MCF 10A (cell line): Measurements from ENCODE around the gene MON1B. TPM values are rescaled to one million over a fixed set of nuclear protein-coding genes. Genes with fewer than 3 reads are reported as not detected.

Source experiments
- BruUV-seq: library from RNA; stranded (reverse); fragments of 400-500 nt; replicated peaks from 2 replicates; lab custom pipeline; 2021; lab: Mats Ljungman, UMichigan
- CTCF ChIA-PET: fragments of 300-600 bp; sonication (Branson Sonifier 250); formaldehyde crosslinking; extraction: SDS; loops from one replicate; lab custom pipeline; 2021; ENCODE audit warnings: antibody characterized with exemption, inconsistent platforms; lab: Yijun Ruan, JAX
- POLR2A ChIA-PET: fragments of 300-600, 350-650 bp; sonication (Branson Sonifier 250); formaldehyde crosslinking; extraction: SDS; loops from one replicate; lab custom pipeline; 2020; ENCODE audit warnings: antibody characterized with exemption, inconsistent platforms; lab: Yijun Ruan, JAX
- DNase-seq: peaks from one replicate; pipeline ENCODE4 v3.0.0-alpha.2; 2018; ENCODE audit not compliant: unreplicated experiment
- H3K27ac Mint-ChIP-seq: one replicate; pipeline ENCODE4 v1.8.0; 2022; ENCODE audit warnings: mild to moderate bottlenecking, low read depth, mixed read lengths; ENCODE audit not compliant: unreplicated experiment
- H3K27me3 Mint-ChIP-seq: one replicate; pipeline ENCODE4 v1.8.0; 2022; ENCODE audit warnings: mixed read lengths; ENCODE audit not compliant: insufficient read depth, unreplicated experiment
- H3K36me3 Mint-ChIP-seq: one replicate; pipeline ENCODE4 v1.8.0; 2022; ENCODE audit warnings: mild to moderate bottlenecking, moderate library complexity, mixed read lengths; ENCODE audit not compliant: insufficient read depth, unreplicated experiment
- H3K4me1 Mint-ChIP-seq: one replicate; pipeline ENCODE4 v1.8.0; 2022; ENCODE audit warnings: mixed read lengths; ENCODE audit not compliant: insufficient read depth, unreplicated experiment
- H3K4me3 Mint-ChIP-seq: one replicate; pipeline ENCODE4 v1.8.0; 2022; ENCODE audit warnings: mild to moderate bottlenecking, moderate library complexity, mixed read lengths; ENCODE audit not compliant: unreplicated experiment
- H3K9me3 Mint-ChIP-seq: one replicate; pipeline ENCODE4 v1.8.0; 2022; ENCODE audit warnings: mixed read lengths; ENCODE audit not compliant: unreplicated experiment
- CTCF ChIP-seq: fragments of 200-600 bp; IDR thresholded peaks from one replicate; pipeline ENCODE4 v1.8.0; 2022; ENCODE audit warnings: antibody characterized with exemption, mild to moderate bottlenecking; ENCODE audit not compliant: unreplicated experiment
- intact Hi-C: fragments of 100-400 bp; cut with micrococcal nuclease; formaldehyde crosslinking; loops from 2 replicates; pipeline ENCODE4 v1.14.1; 2022
- total RNA-seq: library from RNA; stranded (reverse); gene quantifications from 2 replicates; pipeline ENCODE4 v1.2.3, GENCODE V29; 2022

The MON1B gene
- total RNA-seq, 1 experiment from 2014 or later, result 70.5 TPM

- Mint-ChIP-seq H3K36me3 (no peaks in the 10 kb centered on the region), H3K27ac (no peak overlapping the region), H3K27me3 (no peaks in the 10 kb centered on the region), H3K9me3 (no peaks in the 10 kb centered on the region), H3K4me1 (peaks cover 6% of the 10 kb centered on the region), H3K4me3 (no peak overlapping the region)
- DNase-seq, result no peak
- no peak for TF ChIP-seq CTCF
- intact Hi-C loops, result no loop called here
- BruUV-seq, result no TSS peak
- CTCF ChIA-PET, result no interaction called here
- POLR2A ChIA-PET, result interaction anchor here (0.6 kb wide), 1 partner anchor 715 kb away, joined by 3 read pairs; no protein-coding TSS in a partner anchor
Measured at GRCh38 chr16:77219437-77219836, 28.4 kb downstream of the MON1B start.

- Mint-ChIP-seq H3K4me1 (peaks cover 6% of the 10 kb centered on the region), H3K27me3 (no peaks in the 10 kb centered on the region), H3K27ac (no peak overlapping the region), H3K4me3 (no peak overlapping the region), H3K36me3 (no peaks in the 10 kb centered on the region), H3K9me3 (no peaks in the 10 kb centered on the region)
- no peak for DNase-seq
- intact Hi-C loops, result no loop called here
- ChIA-PET POLR2A (no interaction called here), CTCF (interaction anchor here (0.5 to 1.4 kb wide), 3 partner anchors 15 to 685 kb away, joined by 3 read pairs; no protein-coding TSS in a partner anchor)
- TF ChIP-seq CTCF, result no peak
- no TSS peak for BruUV-seq
Measured at GRCh38 chr16:77220427-77220826, 29.4 kb downstream of the MON1B start.

- H3K4me3 Mint-ChIP-seq, result no peak overlapping the region
- H3K4me1 Mint-ChIP-seq, result peaks cover 6% of the 10 kb centered on the region
- TF ChIP-seq CTCF, result no peak
- DNase-seq, result peak; percentile 56
- H3K27ac Mint-ChIP-seq, result no peak overlapping the region
- intact Hi-C loops, result no loop called here
- no TSS peak for BruUV-seq
- no peaks in the 10 kb centered on the region for H3K36me3 Mint-ChIP-seq
- no peaks in the 10 kb centered on the region for H3K9me3 Mint-ChIP-seq
- ChIA-PET CTCF (interaction anchor here (1.4 kb wide), 1 partner anchor 16 kb away, joined by 3 read pairs; no protein-coding TSS in a partner anchor), POLR2A (no interaction called here)
- no peaks in the 10 kb centered on the region for H3K27me3 Mint-ChIP-seq
Measured at GRCh38 chr16:77221482-77221881, 30.5 kb downstream of the MON1B start.

- no peaks in the 10 kb centered on the region for H3K36me3 Mint-ChIP-seq
- no peaks in the 10 kb centered on the region for H3K27me3 Mint-ChIP-seq
- no peaks in the 10 kb centered on the region for H3K9me3 Mint-ChIP-seq
- DNase-seq, result peak; percentile 42
- no peak overlapping the region for H3K27ac Mint-ChIP-seq
- ChIA-PET CTCF (interaction anchor here (1.1 to 1.7 kb wide), 4 partner anchors 8 to 361 kb away, joined by 3 to 4 read pairs (median 4); no protein-coding TSS in a partner anchor), POLR2A (no interaction called here)
- H3K4me1 Mint-ChIP-seq, result peaks cover 6% of the 10 kb centered on the region
- TF ChIP-seq CTCF, result peak; percentile 42
- intact Hi-C loops, result no loop called here
- no peak overlapping the region for H3K4me3 Mint-ChIP-seq
- no TSS peak for BruUV-seq
Measured at GRCh38 chr16:77223184-77223583, 32.2 kb downstream of the MON1B start.
